OCI-LY1 (cell line): ENCODE results near the gene CAV1.

Source experiments
- EZH2 ChIP-seq: fragments of 200-600 bp; sonication (generic), shearing (Covaris generic); IDR thresholded peaks from 2 replicates; pipeline ENCODE4 v1.8.0; 2017; ENCODE audit warnings: borderline replicate concordance, mixed run types, mild to moderate bottlenecking, antibody characterized with exemption, low read length, moderate library complexity, mixed read lengths
- TF ChIP-seq, protein P1 (sequence below): fragments of 200-600 bp; sonication (generic), shearing (Covaris generic); IDR thresholded peaks from 2 replicates; pipeline ENCODE4 v1.5.1; 2017; ENCODE audit warnings: mild to moderate bottlenecking, antibody characterized with exemption, low read length, moderate library complexity, mixed read lengths

DNA sequence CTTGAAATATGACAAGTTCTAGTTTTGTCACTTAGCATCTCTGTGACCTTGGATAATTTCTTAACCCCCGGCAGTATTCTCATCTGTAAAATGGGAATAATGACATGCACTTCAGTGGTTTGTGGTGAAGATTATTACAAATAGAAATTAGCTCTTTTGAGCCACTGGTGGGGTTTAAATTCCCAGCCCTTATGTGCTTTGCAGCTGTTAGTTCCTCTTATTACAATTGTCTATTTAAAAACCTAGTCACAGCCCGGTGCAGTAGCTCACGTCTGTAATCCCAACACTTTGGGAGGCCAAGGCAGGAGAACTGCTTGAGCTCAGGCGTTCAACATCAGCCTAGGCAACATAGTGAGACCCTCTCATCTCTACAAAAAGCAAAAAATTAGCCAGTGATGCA, 30.1 kb downstream of the CAV1 start:
- no peak for TF ChIP-seq EZH2
- TF ChIP-seq, protein P1, sequence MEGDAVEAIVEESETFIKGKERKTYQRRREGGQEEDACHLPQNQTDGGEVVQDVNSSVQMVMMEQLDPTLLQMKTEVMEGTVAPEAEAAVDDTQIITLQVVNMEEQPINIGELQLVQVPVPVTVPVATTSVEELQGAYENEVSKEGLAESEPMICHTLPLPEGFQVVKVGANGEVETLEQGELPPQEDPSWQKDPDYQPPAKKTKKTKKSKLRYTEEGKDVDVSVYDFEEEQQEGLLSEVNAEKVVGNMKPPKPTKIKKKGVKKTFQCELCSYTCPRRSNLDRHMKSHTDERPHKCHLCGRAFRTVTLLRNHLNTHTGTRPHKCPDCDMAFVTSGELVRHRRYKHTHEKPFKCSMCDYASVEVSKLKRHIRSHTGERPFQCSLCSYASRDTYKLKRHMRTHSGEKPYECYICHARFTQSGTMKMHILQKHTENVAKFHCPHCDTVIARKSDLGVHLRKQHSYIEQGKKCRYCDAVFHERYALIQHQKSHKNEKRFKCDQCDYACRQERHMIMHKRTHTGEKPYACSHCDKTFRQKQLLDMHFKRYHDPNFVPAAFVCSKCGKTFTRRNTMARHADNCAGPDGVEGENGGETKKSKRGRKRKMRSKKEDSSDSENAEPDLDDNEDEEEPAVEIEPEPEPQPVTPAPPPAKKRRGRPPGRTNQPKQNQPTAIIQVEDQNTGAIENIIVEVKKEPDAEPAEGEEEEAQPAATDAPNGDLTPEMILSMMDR, result no peak
